ENCODE measurements around the gene SH2B3. TPM values are rescaled to one million over a fixed set of nuclear protein-coding genes. Genes with fewer than 3 reads are reported as not detected.
"Not testable (repeated sequence)": the region's sequence is repeated elsewhere in the genome, so short reads cannot be mapped to it uniquely, and the experiment has no call there.

Gene SH2B3
- total and polyA plus RNA-seq, 9 donors = 9.1 to 20.7 (median 15.7) TPM

DNA sequence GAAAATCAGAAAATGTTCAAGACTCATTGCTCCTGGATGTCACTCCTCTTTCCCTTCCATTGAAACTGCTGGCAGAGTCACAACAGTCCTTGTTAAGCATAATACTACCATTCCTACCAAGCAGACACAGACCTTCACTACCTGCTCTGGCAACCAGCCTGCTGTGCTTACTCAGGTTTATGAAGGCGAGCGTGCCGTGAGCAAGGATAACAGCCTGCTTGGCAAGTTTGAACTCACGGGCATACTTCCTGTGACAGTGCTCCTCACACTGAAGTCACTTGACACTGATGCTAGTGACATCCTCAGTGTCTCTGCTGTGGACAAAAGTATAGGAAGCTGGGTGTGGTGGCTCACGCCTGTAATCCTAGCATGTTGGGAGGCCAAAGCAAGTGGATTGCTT, 21.1 kb upstream of the SH2B3 start:
- 76% methylated on average over 4 of the region's 5 CpGs for WGBS (ENCODE audit: insufficient coverage)

DNA sequence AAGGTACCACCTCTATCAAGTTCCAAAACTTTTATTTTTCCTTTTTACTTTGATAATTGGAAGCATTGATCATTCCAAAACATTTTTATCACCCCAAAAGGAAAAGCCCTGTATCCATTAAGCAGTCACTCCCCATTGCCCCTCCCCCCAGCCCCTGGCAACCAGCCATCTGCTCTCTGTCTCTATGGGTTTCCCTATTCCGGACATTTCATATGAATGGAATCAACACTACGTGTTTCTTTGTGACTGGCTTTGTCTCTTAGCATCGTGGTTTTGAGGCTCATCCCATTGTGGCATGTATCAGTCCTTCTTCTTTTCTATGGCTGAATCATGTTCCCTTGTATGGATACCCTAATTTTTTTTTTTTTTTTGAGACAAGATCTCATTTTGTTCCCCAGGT, 18.8 kb upstream of the SH2B3 start:
- no peak for DNase-seq
- Histone ChIP-seq H3K4me3 (ENCODE audit: low read length) (no peak overlapping the region), H3K9me3 (replicated peaks; ENCODE audit: control insufficient read depth, low read depth, low read length) (no peaks in the 10 kb centered on the region), H3K27ac (ENCODE audit: low read length) (no peak overlapping the region), H3K4me1 (ENCODE audit: control insufficient read depth, insufficient read depth, low read length) (no peaks in the 10 kb centered on the region), H3K27me3 (ENCODE audit: control insufficient read depth, insufficient read depth, low read length) (no peaks in the 10 kb centered on the region), H3K36me3 (ENCODE audit: control insufficient read depth, insufficient read depth, low read length) (no peaks in the 10 kb centered on the region)
- 0% methylated on average over 1 of the region's 3 CpGs for WGBS (ENCODE audit: insufficient coverage)

More for the DNA sequence above, 21.1 kb upstream of the SH2B3 start:
- Histone ChIP-seq H3K4me3 (ENCODE audit: low read length) (no peak overlapping the region), H3K36me3 (ENCODE audit: control insufficient read depth, insufficient read depth, low read length) (no peaks in the 10 kb centered on the region), H3K9me3 (replicated peaks; ENCODE audit: control insufficient read depth, low read depth, low read length) (no peaks in the 10 kb centered on the region), H3K4me1 (ENCODE audit: control insufficient read depth, insufficient read depth, low read length) (no peaks in the 10 kb centered on the region), H3K27me3 (ENCODE audit: control insufficient read depth, insufficient read depth, low read length) (no peaks in the 10 kb centered on the region), H3K27ac (ENCODE audit: low read length) (no peak overlapping the region)
- DNase-seq = no peak

DNA sequence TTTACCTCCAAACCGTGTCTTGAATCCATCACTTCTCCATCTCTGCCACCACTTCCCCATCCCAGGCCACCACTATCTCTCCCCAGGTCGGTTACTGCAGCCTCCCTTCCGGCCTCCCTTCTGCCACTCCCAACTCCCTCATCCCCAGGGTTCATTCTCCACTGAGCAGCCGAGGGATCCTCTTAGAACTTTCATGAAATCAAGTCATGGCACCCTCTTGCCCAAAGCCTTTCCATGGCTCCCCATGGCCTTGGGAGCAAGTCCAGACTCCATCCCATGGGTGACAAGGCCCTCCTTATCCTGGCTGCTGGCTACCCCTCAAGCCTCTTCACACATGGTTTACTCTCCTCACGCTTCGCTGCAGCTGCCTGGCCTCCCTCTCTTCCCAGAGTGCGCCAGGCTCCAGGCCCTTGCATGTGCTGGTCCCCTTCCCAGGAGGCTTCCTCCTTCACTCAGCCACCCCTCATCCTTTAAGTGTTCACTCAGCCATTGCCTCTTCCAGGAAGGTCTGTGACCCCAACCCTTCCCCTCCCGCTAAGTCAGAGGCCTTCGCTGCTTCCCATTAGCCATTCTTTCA, 17.9 kb upstream of the SH2B3 start:
- no peak for DNase-seq
- no peak overlapping the region for H3K4me3 ChIP-seq (ENCODE audit: low read length)
- no peaks in the 10 kb centered on the region for H3K36me3 ChIP-seq (ENCODE audit: control insufficient read depth, insufficient read depth, low read length)
- H3K27me3 ChIP-seq (ENCODE audit: control insufficient read depth, insufficient read depth, low read length) = no peaks in the 10 kb centered on the region
- H3K9me3 ChIP-seq (replicated peaks; ENCODE audit: control insufficient read depth, low read depth, low read length) = no peaks in the 10 kb centered on the region
- no peaks in the 10 kb centered on the region for H3K4me1 ChIP-seq (ENCODE audit: control insufficient read depth, insufficient read depth, low read length)
- 71% methylated on average over 9 of the region's 9 CpGs for WGBS (ENCODE audit: insufficient coverage)
- H3K27ac ChIP-seq (ENCODE audit: low read length) = no peak overlapping the region

DNA sequence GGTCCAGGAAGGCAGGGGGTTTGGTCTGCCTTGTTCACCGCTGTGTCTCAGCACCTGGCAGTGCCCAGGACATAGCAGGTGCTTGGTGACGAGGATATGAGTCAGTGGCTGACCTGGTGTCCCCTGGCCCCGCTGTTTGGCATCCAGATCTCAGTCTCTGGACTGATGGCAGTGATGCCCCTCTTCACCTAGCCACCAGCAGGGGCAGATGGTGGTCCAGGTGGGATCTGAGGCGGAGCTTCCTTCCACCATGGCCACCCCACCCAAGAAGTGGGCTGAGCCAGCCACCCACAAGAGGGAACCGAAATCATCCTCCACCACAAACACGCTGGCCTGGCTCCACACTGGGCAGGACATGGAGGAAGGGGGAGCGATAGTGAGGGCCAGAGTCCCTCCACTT, 16.1 kb upstream of the SH2B3 start:
- Histone ChIP-seq H3K27ac (ENCODE audit: low read length) (no peak overlapping the region), H3K27me3 (ENCODE audit: control insufficient read depth, insufficient read depth, low read length) (no peaks in the 10 kb centered on the region), H3K36me3 (ENCODE audit: control insufficient read depth, insufficient read depth, low read length) (no peaks in the 10 kb centered on the region), H3K9me3 (replicated peaks; ENCODE audit: control insufficient read depth, low read depth, low read length) (no peaks in the 10 kb centered on the region), H3K4me3 (ENCODE audit: low read length) (no peak overlapping the region), H3K4me1 (ENCODE audit: control insufficient read depth, insufficient read depth, low read length) (no peaks in the 10 kb centered on the region)
- WGBS (ENCODE audit: insufficient coverage) = 88% methylated on average over 2 of the region's 7 CpGs
- no peak for DNase-seq

DNA sequence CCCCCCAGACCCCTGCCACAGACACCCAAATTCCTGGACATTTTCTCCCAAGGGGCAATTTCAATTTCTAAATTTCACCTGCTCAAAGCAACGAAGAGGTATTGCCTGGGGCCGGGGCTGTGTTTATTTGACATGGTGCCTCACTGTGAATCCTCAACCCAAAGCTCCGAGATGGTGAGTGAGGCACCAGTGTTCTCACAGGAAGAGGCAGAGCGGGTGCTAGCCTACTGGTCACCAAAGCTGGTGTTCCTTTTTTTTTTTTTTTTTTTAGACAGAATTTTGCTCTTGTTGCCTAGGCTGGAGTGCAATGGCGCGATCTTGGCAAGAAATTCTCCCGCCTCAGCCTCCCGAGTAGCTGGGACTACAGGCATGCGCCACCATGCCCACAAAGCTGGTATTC, 14.8 kb upstream of the SH2B3 start:
- 77% methylated on average over 6 of the region's 9 CpGs for WGBS (ENCODE audit: insufficient coverage)
- no peaks in the 10 kb centered on the region for H3K36me3 ChIP-seq (ENCODE audit: control insufficient read depth, insufficient read depth, low read length)
- no peaks in the 10 kb centered on the region for H3K9me3 ChIP-seq (replicated peaks; ENCODE audit: control insufficient read depth, low read depth, low read length)
- no peak overlapping the region for H3K27ac ChIP-seq (ENCODE audit: low read length)
- H3K4me3 ChIP-seq (ENCODE audit: low read length) = no peak overlapping the region
- no peak for DNase-seq
- no peaks in the 10 kb centered on the region for H3K4me1 ChIP-seq (ENCODE audit: control insufficient read depth, insufficient read depth, low read length)
- H3K27me3 ChIP-seq (ENCODE audit: control insufficient read depth, insufficient read depth, low read length) = no peaks in the 10 kb centered on the region

DNA sequence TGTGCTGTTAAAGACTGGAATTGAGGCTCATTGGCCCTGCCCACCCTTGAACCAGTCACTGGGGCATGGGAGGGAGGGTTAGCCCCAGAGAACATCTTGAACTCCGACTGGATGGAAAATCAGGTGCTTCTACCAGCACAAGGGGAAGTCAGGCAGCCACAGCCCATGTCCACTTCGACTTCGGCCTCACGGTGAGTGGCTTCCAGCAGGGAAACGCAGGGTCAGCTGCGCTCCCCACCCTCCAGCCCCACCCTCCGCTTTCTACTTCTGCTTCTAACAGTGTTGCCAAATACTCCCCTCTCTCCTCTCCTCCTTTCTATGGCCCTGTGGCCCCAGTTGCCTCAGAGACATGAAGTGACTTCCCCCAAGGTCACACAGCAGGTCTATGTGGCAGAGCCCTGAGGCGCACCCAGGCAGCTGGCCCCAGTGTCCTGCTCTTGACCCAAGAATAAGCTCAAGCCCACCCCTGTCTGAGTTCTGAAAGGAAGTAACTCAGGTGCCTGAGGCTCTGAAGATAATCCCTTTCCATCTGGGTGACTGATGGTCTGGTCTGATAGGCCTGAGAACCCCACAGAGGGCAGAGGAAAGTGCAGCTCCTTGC, 11.9 kb upstream of the SH2B3 start:
- Histone ChIP-seq H3K4me3 (ENCODE audit: low read length) (no peak overlapping the region), H3K9me3 (replicated peaks; ENCODE audit: control insufficient read depth, low read depth, low read length) (no peaks in the 10 kb centered on the region), H3K27me3 (ENCODE audit: control insufficient read depth, insufficient read depth, low read length) (no peaks in the 10 kb centered on the region), H3K4me1 (ENCODE audit: control insufficient read depth, insufficient read depth, low read length) (no peaks in the 10 kb centered on the region), H3K36me3 (ENCODE audit: control insufficient read depth, insufficient read depth, low read length) (no peaks in the 10 kb centered on the region), H3K27ac (ENCODE audit: low read length) (no peak overlapping the region)
- DNase-seq = no peak
- 56% methylated on average over 7 of the region's 8 CpGs for WGBS (ENCODE audit: insufficient coverage)

DNA sequence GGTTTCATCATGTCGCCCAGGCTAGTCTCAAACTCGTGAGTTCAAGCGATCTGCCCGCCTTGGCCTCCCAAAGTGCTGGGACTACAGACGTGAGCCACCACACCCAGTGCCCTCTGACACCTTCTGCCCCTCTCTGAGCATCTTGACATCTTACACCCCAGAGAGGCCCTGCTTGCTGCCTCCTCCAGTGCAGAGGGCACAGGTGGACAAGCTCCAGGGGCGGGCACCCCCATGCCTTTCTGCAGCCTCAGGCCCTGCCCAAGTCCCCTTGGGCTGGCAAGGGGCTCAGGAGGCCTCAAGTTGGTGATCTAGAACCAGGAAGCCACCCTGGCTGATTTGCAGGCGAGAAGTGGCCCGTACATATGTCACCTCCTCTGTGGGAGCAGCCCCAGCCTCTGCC, 11.2 kb upstream of the SH2B3 start:
- Histone ChIP-seq H3K4me3 (ENCODE audit: low read length) (no peak overlapping the region), H3K36me3 (ENCODE audit: control insufficient read depth, insufficient read depth, low read length) (no peaks in the 10 kb centered on the region), H3K4me1 (ENCODE audit: control insufficient read depth, insufficient read depth, low read length) (no peaks in the 10 kb centered on the region), H3K27me3 (ENCODE audit: control insufficient read depth, insufficient read depth, low read length) (no peaks in the 10 kb centered on the region), H3K9me3 (replicated peaks; ENCODE audit: control insufficient read depth, low read depth, low read length) (no peaks in the 10 kb centered on the region), H3K27ac (ENCODE audit: low read length) (no peak overlapping the region)
- DNase-seq = no peak
- 76% methylated on average over 3 of the region's 8 CpGs for WGBS (ENCODE audit: insufficient coverage)

DNA sequence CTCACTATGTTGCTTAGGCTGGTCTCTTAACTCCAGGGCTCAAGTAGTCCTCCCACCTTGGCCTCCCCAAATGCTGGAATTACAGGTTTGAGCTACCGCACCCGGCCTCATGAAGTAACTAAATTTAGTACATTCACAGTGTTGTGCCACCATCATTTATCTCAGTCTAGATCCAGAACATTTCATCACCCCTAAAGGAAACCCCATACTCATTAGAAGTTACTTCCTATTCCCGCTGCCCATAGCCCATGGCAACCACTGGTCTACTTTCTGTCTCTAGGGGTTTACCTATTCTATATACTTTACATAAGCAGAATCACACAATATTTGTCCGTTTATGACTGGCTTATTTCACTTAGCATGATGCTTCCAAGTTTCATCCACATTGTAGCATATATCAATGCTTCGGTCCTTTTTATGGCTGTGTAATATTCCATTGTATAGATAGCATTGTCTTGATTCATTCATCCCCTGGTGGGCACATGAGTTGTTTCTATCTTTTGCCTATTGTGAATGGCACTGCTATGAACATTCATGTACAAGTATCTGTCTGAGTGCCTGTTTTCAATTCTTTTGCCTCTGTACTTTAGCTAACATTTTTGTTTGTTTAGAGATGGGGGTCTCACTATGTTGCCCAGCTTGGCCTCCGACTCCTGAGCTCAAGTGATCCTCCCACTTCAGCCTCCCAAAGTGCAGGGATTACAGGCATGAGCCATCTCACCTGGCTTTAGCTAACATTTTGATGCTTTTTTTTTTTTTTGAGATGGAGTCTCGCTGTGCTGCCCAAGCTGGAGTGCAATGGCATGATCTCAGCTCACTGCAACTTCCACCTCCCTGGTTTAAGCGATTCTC, 10.2 kb upstream of the SH2B3 start:
- Histone ChIP-seq H3K36me3 (ENCODE audit: control insufficient read depth, insufficient read depth, low read length) (no peaks in the 10 kb centered on the region), H3K27me3 (ENCODE audit: control insufficient read depth, insufficient read depth, low read length) (peaks cover 3% of the 10 kb centered on the region), H3K27ac (ENCODE audit: low read length) (no peak overlapping the region), H3K4me1 (ENCODE audit: control insufficient read depth, insufficient read depth, low read length) (no peaks in the 10 kb centered on the region), H3K4me3 (ENCODE audit: low read length) (no peak overlapping the region), H3K9me3 (replicated peaks; ENCODE audit: control insufficient read depth, low read depth, low read length) (no peaks in the 10 kb centered on the region)
- 81% methylated on average over 3 of the region's 8 CpGs for WGBS (ENCODE audit: insufficient coverage)
- no peak for DNase-seq

DNA sequence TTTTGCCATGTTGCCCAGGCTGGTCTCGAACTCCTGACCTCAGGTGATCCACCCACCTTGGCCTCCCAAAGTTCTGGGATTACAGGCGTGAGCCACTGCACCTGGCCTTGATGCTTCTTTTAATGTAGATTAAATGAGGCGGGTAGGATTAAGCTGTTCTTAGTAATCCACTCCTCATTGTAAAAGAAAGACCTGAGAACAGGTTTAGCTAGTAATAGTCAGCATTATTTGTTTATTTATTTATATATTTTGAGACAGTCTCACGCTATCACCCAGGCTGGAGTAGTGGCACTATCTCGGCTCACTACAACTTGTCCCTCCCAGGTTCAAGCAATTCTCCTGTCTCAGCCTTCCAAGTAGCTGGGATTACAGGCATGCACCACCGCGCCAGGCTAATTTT, 9.5 kb upstream of the SH2B3 start:
- not testable (repeated sequence) for H3K9me3 ChIP-seq (replicated peaks; ENCODE audit: control insufficient read depth, low read depth, low read length); H3K36me3 ChIP-seq (ENCODE audit: control insufficient read depth, insufficient read depth, low read length); H3K4me1 ChIP-seq (ENCODE audit: control insufficient read depth, insufficient read depth, low read length); H3K27me3 ChIP-seq (ENCODE audit: control insufficient read depth, insufficient read depth, low read length); H3K27ac ChIP-seq (ENCODE audit: low read length); DNase-seq; H3K4me3 ChIP-seq (ENCODE audit: low read length)
- WGBS (ENCODE audit: insufficient coverage) = no CpG with 5 or more reads among the region's 7 CpGs

DNA sequence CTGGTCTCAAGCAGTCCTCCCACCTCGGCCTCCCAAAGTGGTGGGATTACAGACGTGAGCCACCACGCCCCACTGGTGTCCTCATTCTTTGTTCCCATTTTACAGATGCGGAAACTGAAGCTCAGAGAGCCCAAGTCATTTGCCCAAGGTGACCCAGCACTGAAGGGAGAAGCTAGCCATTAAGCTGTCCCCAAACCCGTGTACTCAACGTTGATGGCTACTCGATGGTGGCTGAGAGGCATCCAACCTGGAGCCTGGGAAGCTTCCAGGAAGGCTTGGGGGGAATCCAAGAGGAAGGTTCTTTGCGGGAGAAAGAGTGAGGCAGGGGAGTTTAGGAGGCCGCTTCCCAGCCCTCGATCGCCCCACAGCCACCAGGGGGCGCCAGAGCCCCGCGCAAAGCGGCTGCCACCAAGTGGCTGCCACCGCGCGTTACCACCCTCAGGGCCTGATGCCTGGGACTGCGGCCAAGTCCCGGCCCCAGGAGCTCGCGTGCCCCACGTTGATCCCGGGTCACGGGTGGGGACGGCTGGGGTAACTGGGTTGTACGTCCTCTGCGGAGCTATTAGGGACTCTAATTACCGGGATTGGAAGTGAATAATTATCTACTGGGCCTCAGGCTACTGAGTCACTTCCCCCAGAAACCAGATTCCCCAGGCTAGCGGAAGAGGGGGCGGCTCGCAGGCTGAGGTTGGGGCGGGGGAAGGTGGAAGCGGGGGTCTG, 8.8 kb upstream of the SH2B3 start:
- peak; percentile 80 for DNase-seq
- Histone ChIP-seq H3K27ac (ENCODE audit: low read length) (no peak overlapping the region), H3K4me1 (ENCODE audit: control insufficient read depth, insufficient read depth, low read length) (no peaks in the 10 kb centered on the region), H3K27me3 (ENCODE audit: control insufficient read depth, insufficient read depth, low read length) (peaks cover 3% of the 10 kb centered on the region), H3K9me3 (replicated peaks; ENCODE audit: control insufficient read depth, low read depth, low read length) (no peaks in the 10 kb centered on the region), H3K4me3 (ENCODE audit: low read length) (peak overlapping the region; percentile 14), H3K36me3 (ENCODE audit: control insufficient read depth, insufficient read depth, low read length) (no peaks in the 10 kb centered on the region)
- 8% methylated on average over 26 of the region's 34 CpGs for WGBS (ENCODE audit: insufficient coverage)
